Caki2 (cell line): ENCODE measurements around the gene RASSF3. TPM values are rescaled to one million over a fixed set of nuclear protein-coding genes. Genes with fewer than 3 reads are reported as not detected.

ENCODE experiments used
- DNase-seq: peaks from one replicate; pipeline ENCODE4 v3.0.0-alpha.2; 2015; ENCODE audit warnings: low read depth
- in situ Hi-C: cut with HindIII; loops from 2 replicates; pipeline ENCODE4 v1.10.0; 2016; ENCODE audit warnings: low sequenced_read_pairs, low pct_unique_long_range_greater_than_20kb, mixed read lengths
- total RNA-seq: library from RNA; depleted of rRNA; stranded (reverse); fragments of >200 nt; shearing (Covaris generic); gene quantifications from 2 replicates; pipeline ENCODE4 v1.2.3, GENCODE V29; 2014; ENCODE audit warnings: low replicate concordance

Gene RASSF3
- total RNA-seq, 1 experiment from 2014 or later, result 50.0 TPM

- no peak for DNase-seq
- in situ Hi-C loops, result no loop called here
These were observed 48.7 kb downstream of the RASSF3 start for GRCh38 chr12:64658892-64659481.

GRCh38 chr12:64660237-64661018 lies 50.1 kb downstream of the RASSF3 start:
- in situ Hi-C loops, result no loop called here

GRCh38 chr12:64663015-64663414 lies 52.7 kb downstream of the RASSF3 start:
- no peak for DNase-seq
- in situ Hi-C loops, result no loop called here

More at GRCh38 chr12:64660237-64661018, 50.1 kb downstream of the RASSF3 start:
- no peak for DNase-seq

- DNase-seq, result peak; percentile 53
- in situ Hi-C loops, result no loop called here
These were observed 55.2 kb downstream of the RASSF3 start for GRCh38 chr12:64665514-64665913.

- in situ Hi-C loops, result no loop called here
- peak; percentile 34 for DNase-seq
These were observed 56.0 kb downstream of the RASSF3 start for GRCh38 chr12:64666054-64666914.

GRCh38 chr12:64667793-64668192 lies 57.5 kb downstream of the RASSF3 start:
- no peak for DNase-seq
- in situ Hi-C loops, result no loop called here

GRCh38 chr12:64669270-64669842 lies 59.1 kb downstream of the RASSF3 start:
- in situ Hi-C loops, result no loop called here
- peak; percentile 65 for DNase-seq

GRCh38 chr12:64670019-64670418 lies 59.7 kb downstream of the RASSF3 start:
- no peak for DNase-seq
- in situ Hi-C loops, result no loop called here

- in situ Hi-C loops, result no loop called here
- peak; percentile 78 for DNase-seq
These were observed 60.8 kb downstream of the RASSF3 start for GRCh38 chr12:64670919-64671639.

- DNase-seq, result no peak
- in situ Hi-C loops, result no loop called here
These were observed 61.4 kb downstream of the RASSF3 start for GRCh38 chr12:64671681-64672080.

- in situ Hi-C loops, result no loop called here
- DNase-seq, result no peak
These were observed 62.7 kb downstream of the RASSF3 start for GRCh38 chr12:64672925-64673409.

GRCh38 chr12:64673490-64674169 lies 63.3 kb downstream of the RASSF3 start:
- in situ Hi-C loops, result no loop called here
- DNase-seq, result no peak

- no peak for DNase-seq
- in situ Hi-C loops, result no loop called here
These were observed 64.2 kb downstream of the RASSF3 start for GRCh38 chr12:64674367-64674922.

- in situ Hi-C loops, result no loop called here
- peak; percentile 88 for DNase-seq
These were observed 65.5 kb downstream of the RASSF3 start for GRCh38 chr12:64675795-64676194.

GRCh38 chr12:64678248-64678647 lies 68.0 kb downstream of the RASSF3 start:
- no peak for DNase-seq
- in situ Hi-C loops, result no loop called here

- DNase-seq, result no peak
- in situ Hi-C loops, result no loop called here
These were observed 68.5 kb downstream of the RASSF3 start for GRCh38 chr12:64678835-64679234.

- in situ Hi-C loops, result no loop called here
- DNase-seq, result peak; percentile 99
These were observed 69.2 kb downstream of the RASSF3 start for GRCh38 chr12:64679487-64680001.
